Astrocyte (in vitro differentiated cells and primary cell): ENCODE data around the gene HSPA1A.

Experiments used
- CTCF ChIP-seq: IDR thresholded peaks from 2 replicates; pipeline ENCODE4 v1.5.1; 2011; ENCODE audit warnings: low read depth, mild to moderate bottlenecking, inconsistent platforms, low read length, moderate library complexity; ENCODE audit not compliant: insufficient read depth
- EZH2 ChIP-seq: IDR thresholded peaks from 2 replicates; pipeline ENCODE4 v1.6.1; 2012; ENCODE audit warnings: mild to moderate bottlenecking, low read length, inconsistent platforms; ENCODE audit not compliant: insufficient read depth

GRCh38 chr6:31775184-31775583 lies 40.2 kb upstream of the HSPA1A start:
- no peak for TF ChIP-seq CTCF
- no peak for TF ChIP-seq EZH2
